ENCODE data around the gene MEGF10. TPM values are rescaled to one million over a fixed set of nuclear protein-coding genes. Genes with fewer than 3 reads are reported as not detected.

Gene MEGF10
- total and polyA plus RNA-seq, 2 of the 8 experiments (the other 6 are each of a cell fraction or from before 2014, with no cell fraction given): 38.2 to 53.1 TPM

DNA sequence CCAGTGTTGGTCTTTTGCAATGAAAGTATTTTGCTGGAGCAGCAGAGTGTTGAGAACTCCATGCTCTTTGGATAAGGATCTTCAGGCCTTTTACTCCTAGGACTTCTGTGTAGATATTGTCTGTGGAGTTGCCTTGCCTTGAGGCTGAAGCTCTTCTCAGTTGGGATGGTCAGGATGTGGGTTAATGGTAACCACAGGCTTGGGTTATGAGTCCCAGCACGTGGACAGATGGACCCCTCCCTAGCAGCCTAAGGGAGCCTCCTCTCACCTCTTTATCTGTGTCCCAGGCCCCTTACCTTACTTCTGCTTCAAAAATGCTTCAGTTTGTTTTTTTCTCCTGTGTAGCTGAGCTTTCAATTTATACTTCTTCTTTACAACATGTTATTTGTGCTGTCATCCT, 109.9 kb downstream of the MEGF10 start:
- no peak overlapping the region for H4K5ac ChIP-seq (ENCODE audit: insufficient read length, low read depth, low read length)
- no peak overlapping the region for H3K18ac ChIP-seq (ENCODE audit: extremely low read depth, low read length)
- H3K56ac ChIP-seq (replicated peaks; ENCODE audit: insufficient read length, low read depth, low read length): no peak overlapping the region
- no peak overlapping the region for H2BK120ac ChIP-seq (replicated peaks; ENCODE audit: low read depth, low read length)
- CTCF ChIA-PET (ENCODE audit: partially characterized antibody): interaction anchor here (0.8 to 1.9 kb wide), 5 partner anchors 10 to 108 kb away, joined by 3 to 8 read pairs (median 4); no protein-coding TSS in a partner anchor
- H3K23me2 ChIP-seq (ENCODE audit: low read depth, low read length): no peaks in the 10 kb centered on the region
- no peak overlapping the region for H2AK5ac ChIP-seq (ENCODE audit: low read depth, low read length)
- H2BK5ac ChIP-seq (ENCODE audit: low read depth, low read length): no peak overlapping the region
- peaks cover 0 to 13% (median 4%) of the 10 kb centered on the region in 4 experiments; a peak in 2 of 8 replicates for H3K36me3 ChIP-seq (ENCODE audit: control insufficient read depth in 2 of 4, insufficient read depth in 4 of 4, low read length in 3 of 4)
- H3K4me1 ChIP-seq (replicated peaks in 1 of 4; ENCODE audit: control insufficient read depth in 3 of 4, insufficient read depth in 4 of 4, low read length in 3 of 4): no peaks in the 10 kb centered on the region; a peak in 2 of 7 replicates
- no peak overlapping the region for H3K14ac ChIP-seq (ENCODE audit: insufficient read length)
- no peak overlapping the region for H3K27ac ChIP-seq (ENCODE audit: low read depth, low read length)
- H3K27me3 ChIP-seq (replicated peaks in 1 of 4; ENCODE audit: control insufficient read depth in 3 of 4, extremely low read depth in 1 of 4, insufficient read depth in 3 of 4, low read length in 3 of 4): no peaks in the 10 kb centered on the region
- no peaks in the 10 kb centered on the region for H3K9me3 ChIP-seq (ENCODE audit: insufficient read depth in 2 of 2, low read depth in 1 of 2, low read length in 1 of 2)
- no peak overlapping the region for H4K91ac ChIP-seq (replicated peaks; ENCODE audit: insufficient read length, low read length)
- no peak for TF ChIP-seq GABPA (IDR thresholded peaks at IDR 0.05; ENCODE audit: borderline replicate concordance, insufficient read depth, low read length)
- H3K4me2 ChIP-seq (ENCODE audit: insufficient read depth in 1 of 2, low read depth in 2 of 2, low read length in 2 of 2): no peak overlapping the region
- DNase-seq (ENCODE audit: low read depth in 1 of 2, low spot score in 2 of 2): no peak
- H3K79me1 ChIP-seq (ENCODE audit: low read depth, low read length): no peaks in the 10 kb centered on the region
- no peak overlapping the region for H3K23ac ChIP-seq (ENCODE audit: insufficient read length)
- no peak overlapping the region for H2AFZ ChIP-seq (ENCODE audit: low read length)
- no peak overlapping the region for H2BK12ac ChIP-seq (ENCODE audit: low read depth, low read length)
- H3K4ac ChIP-seq (replicated peaks; ENCODE audit: insufficient read length, low read depth, low read length): no peak overlapping the region
- WGBS, 2 experiments (ENCODE audit: extremely low coverage in 1 of 2, insufficient coverage in 1 of 2, insufficient read length in 1 of 2, insufficient replicate concordance in 2 of 2, low coverage in 1 of 2, low lambda C conversion rate in 2 of 2, missing lambda C conversion rate in 1 of 2): 73% methylated on average over 1 of the region's 1 CpG; no CpG with 5 or more reads in 1 of the 2 experiments
- FAIRE-seq: no peak
- H4K8ac ChIP-seq (ENCODE audit: extremely low read depth, insufficient read depth, low read length): no peak overlapping the region
- no peaks in the 10 kb centered on the region for H4K20me1 ChIP-seq (replicated peaks in 1 of 2; ENCODE audit: control insufficient read depth in 1 of 2, insufficient read depth in 2 of 2, low read length in 2 of 2)
- H2BK20ac ChIP-seq (ENCODE audit: low read length): no peak overlapping the region
- H3K9ac ChIP-seq (replicated peaks in 1 of 4; ENCODE audit: extremely low read depth in 1 of 4, low read depth in 3 of 4, low read length in 3 of 4): no peak overlapping the region
- H2BK15ac ChIP-seq (ENCODE audit: low read length): no peak overlapping the region
- POLR2A ChIA-PET (ENCODE audit: partially characterized antibody): no interaction called here
- no peaks in the 10 kb centered on the region for H3K79me2 ChIP-seq (ENCODE audit: control insufficient read depth in 1 of 2, insufficient read depth in 2 of 2, low read length in 2 of 2)
- H3K4me3 ChIP-seq (ENCODE audit: extremely low read depth in 1 of 4, insufficient read depth in 2 of 4, low read depth in 3 of 4, low read length in 4 of 4): no peak overlapping the region

All from H1 (cell line).